22Rv1 (cell line): Measurements from ENCODE around the gene CDC37.

Experiments
- ZFX ChIP-seq: fragments of 450-650 bp; IDR thresholded peaks from 2 replicates; pipeline ENCODE4 v1.6.1; 2017; ENCODE audit warnings: antibody characterized with exemption, borderline replicate concordance
- TF ChIP-seq, protein P1 (sequence below): fragments of 450-650 bp; IDR thresholded peaks from 2 replicates; pipeline ENCODE4 v1.5.1; 2017; ENCODE audit warnings: mild to moderate bottlenecking

DNA sequence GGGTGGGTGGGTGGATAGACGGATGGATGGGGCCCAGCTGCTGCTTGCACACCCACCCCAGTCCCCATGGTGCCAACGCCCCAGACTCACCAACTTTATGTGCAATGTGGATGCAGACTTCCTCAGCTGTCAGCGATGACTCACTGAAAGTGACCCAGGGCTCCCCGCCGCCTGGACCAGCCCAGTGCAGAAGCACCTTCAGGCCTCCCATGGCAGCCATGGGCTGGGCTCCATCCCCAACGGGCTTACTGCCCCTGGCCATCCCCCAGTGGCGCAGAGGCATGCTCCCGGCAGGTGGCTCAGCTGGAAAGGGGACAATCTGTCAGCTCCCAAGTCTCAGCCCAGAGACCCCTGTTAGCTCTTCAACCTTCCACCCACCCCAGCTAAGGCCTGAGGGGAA is 25.2 kb downstream of the CDC37 start:
- TF ChIP-seq, protein P1, sequence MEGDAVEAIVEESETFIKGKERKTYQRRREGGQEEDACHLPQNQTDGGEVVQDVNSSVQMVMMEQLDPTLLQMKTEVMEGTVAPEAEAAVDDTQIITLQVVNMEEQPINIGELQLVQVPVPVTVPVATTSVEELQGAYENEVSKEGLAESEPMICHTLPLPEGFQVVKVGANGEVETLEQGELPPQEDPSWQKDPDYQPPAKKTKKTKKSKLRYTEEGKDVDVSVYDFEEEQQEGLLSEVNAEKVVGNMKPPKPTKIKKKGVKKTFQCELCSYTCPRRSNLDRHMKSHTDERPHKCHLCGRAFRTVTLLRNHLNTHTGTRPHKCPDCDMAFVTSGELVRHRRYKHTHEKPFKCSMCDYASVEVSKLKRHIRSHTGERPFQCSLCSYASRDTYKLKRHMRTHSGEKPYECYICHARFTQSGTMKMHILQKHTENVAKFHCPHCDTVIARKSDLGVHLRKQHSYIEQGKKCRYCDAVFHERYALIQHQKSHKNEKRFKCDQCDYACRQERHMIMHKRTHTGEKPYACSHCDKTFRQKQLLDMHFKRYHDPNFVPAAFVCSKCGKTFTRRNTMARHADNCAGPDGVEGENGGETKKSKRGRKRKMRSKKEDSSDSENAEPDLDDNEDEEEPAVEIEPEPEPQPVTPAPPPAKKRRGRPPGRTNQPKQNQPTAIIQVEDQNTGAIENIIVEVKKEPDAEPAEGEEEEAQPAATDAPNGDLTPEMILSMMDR = no peak
- no peak for TF ChIP-seq ZFX
